WTC11 (cell line): Measurements from ENCODE around the gene TTLL11. TPM values are rescaled to one million over a fixed set of nuclear protein-coding genes. Genes with fewer than 3 reads are reported as not detected.

Experiments used
- ATAC-seq: fragments of 200-7000 bp; cut with Tn5 transposase; 2 replicates; pipeline ENCODE4 v1.10.0; 2021; ENCODE audit warnings: mild to moderate bottlenecking, moderate library complexity
- CTCF ChIA-PET: fragments of 300-600 bp; sonication (Branson Sonifier 250); formaldehyde crosslinking; loops from one replicate; lab custom pipeline; 2021; ENCODE audit warnings: antibody characterized with exemption; lab: Charles Lee
- POLR2A ChIA-PET: fragments of 350-600 bp; sonication (Branson Sonifier 250); formaldehyde crosslinking; loops from one replicate; lab custom pipeline; 2021; ENCODE audit warnings: antibody characterized with exemption; lab: Charles Lee
- DNase-seq: peaks from one replicate; pipeline ENCODE4 v3.0.0; 2021; ENCODE audit warnings: low spot score
- H3K27ac Mint-ChIP-seq: 2 replicates; pipeline ENCODE4 v1.8.0; 2021; ENCODE audit warnings: mixed read lengths
- H3K27me3 Mint-ChIP-seq: 2 replicates; pipeline ENCODE4 v1.8.0; 2021; ENCODE audit warnings: low read depth, mild to moderate bottlenecking, moderate library complexity, mixed read lengths
- H3K36me3 Mint-ChIP-seq: 2 replicates; pipeline ENCODE4 v1.8.0; 2021; ENCODE audit warnings: mixed read lengths
- H3K4me1 Mint-ChIP-seq: 2 replicates; pipeline ENCODE4 v1.8.0; 2022; ENCODE audit warnings: mixed read lengths
- H3K4me3 Mint-ChIP-seq: 2 replicates; pipeline ENCODE4 v1.8.0; 2021; ENCODE audit warnings: mild to moderate bottlenecking, moderate library complexity, mixed read lengths
- H3K9me3 Mint-ChIP-seq: 2 replicates; pipeline ENCODE4 v1.8.0; 2021; ENCODE audit warnings: mixed read lengths
- ARID4B ChIP-seq: sonication (generic); formaldehyde crosslinking; IDR thresholded peaks from 2 replicates; pipeline ENCODE4 v1.8.0; 2023; ENCODE audit warnings: missing genetic modification reagents, mild to moderate bottlenecking, borderline replicate concordance
- ELF4 ChIP-seq: sonication (generic); formaldehyde crosslinking; IDR thresholded peaks from 2 replicates; pipeline ENCODE4 v1.8.1; 2022; ENCODE audit warnings: low read depth, mild to moderate bottlenecking, moderate library complexity, missing genetic modification reagents
- MLX ChIP-seq: sonication (generic); formaldehyde crosslinking; IDR thresholded peaks from 2 replicates; pipeline ENCODE4 v1.8.1; 2023; ENCODE audit warnings: mild to moderate bottlenecking, missing genetic modification reagents, moderate library complexity
- MYBL2 ChIP-seq: sonication (generic); formaldehyde crosslinking; IDR thresholded peaks from 2 replicates; pipeline ENCODE4 v1.8.1; 2023; ENCODE audit warnings: mild to moderate bottlenecking, moderate library complexity, missing genetic modification reagents
- NFYB ChIP-seq: sonication (generic); formaldehyde crosslinking; conservative IDR thresholded peaks from 2 replicates; pipeline ENCODE4 v1.8.0; 2022; ENCODE audit warnings: low read depth, missing genetic modification reagents
- PRRX2 ChIP-seq: fragments of 250-450 bp; sonication (Bioruptor Pico); IDR thresholded peaks from 2 replicates; pipeline ENCODE4 v1.8.0; 2021; ENCODE audit warnings: mild to moderate bottlenecking
- TP53 ChIP-seq: sonication (generic); formaldehyde crosslinking; IDR thresholded peaks from 2 replicates; pipeline ENCODE4 v1.8.1; 2023; ENCODE audit warnings: mild to moderate bottlenecking, missing genetic modification reagents
- ZBTB43 ChIP-seq: sonication (generic); formaldehyde crosslinking; IDR thresholded peaks from 2 replicates; pipeline ENCODE4 v1.8.1; 2023; ENCODE audit warnings: mild to moderate bottlenecking, missing genetic modification reagents
- ZNF219 ChIP-seq: sonication (generic); formaldehyde crosslinking; IDR thresholded peaks from 2 replicates; pipeline ENCODE4 v1.8.0; 2023; ENCODE audit warnings: missing genetic modification reagents, mild to moderate bottlenecking, borderline replicate concordance
- ZNF396 ChIP-seq: fragments of 250-450 bp; sonication (Bioruptor Pico); IDR thresholded peaks from 2 replicates; pipeline ENCODE4 v1.8.0; 2021; ENCODE audit warnings: mild to moderate bottlenecking, moderate library complexity, borderline replicate concordance
- ZNF416 ChIP-seq: fragments of 250-450 bp; sonication (Bioruptor Pico); IDR thresholded peaks from 2 replicates; pipeline ENCODE4 v1.9.0; 2021; ENCODE audit warnings: mild to moderate bottlenecking, inconsistent platforms
- ZNF425 ChIP-seq: fragments of 250-450 bp; sonication (Bioruptor Pico); conservative IDR thresholded peaks from 2 replicates; pipeline ENCODE4 v1.9.0; 2021; ENCODE audit warnings: mild to moderate bottlenecking
- ZNF532 ChIP-seq: fragments of 250-450 bp; sonication (Bioruptor Pico); IDR thresholded peaks from 2 replicates; pipeline ENCODE4 v1.9.0; 2021; ENCODE audit warnings: mild to moderate bottlenecking, borderline replicate concordance
- total RNA-seq: library from RNA; stranded (reverse); gene quantifications from 3 replicates; pipeline ENCODE4 v1.2.3, GENCODE V29; 2021
- TF ChIP-seq, protein P1 (sequence below): sonication (generic); formaldehyde crosslinking; IDR thresholded peaks from 2 replicates; pipeline ENCODE4 v1.8.1; 2023; ENCODE audit warnings: mild to moderate bottlenecking, missing genetic modification reagents
- TF ChIP-seq, protein P2 (sequence below): sonication (generic); formaldehyde crosslinking; IDR thresholded peaks from 2 replicates; pipeline ENCODE4 v1.8.1; 2023; ENCODE audit warnings: mild to moderate bottlenecking, moderate library complexity, missing genetic modification reagents
- TF ChIP-seq, protein P3 (sequence below): sonication (generic); formaldehyde crosslinking; conservative IDR thresholded peaks from 2 replicates; pipeline ENCODE4 v1.8.1; 2022; ENCODE audit warnings: mild to moderate bottlenecking, missing genetic modification reagents

Gene TTLL11
- total RNA-seq, 1 experiment from 2014 or later: 1.1 TPM

DNA sequence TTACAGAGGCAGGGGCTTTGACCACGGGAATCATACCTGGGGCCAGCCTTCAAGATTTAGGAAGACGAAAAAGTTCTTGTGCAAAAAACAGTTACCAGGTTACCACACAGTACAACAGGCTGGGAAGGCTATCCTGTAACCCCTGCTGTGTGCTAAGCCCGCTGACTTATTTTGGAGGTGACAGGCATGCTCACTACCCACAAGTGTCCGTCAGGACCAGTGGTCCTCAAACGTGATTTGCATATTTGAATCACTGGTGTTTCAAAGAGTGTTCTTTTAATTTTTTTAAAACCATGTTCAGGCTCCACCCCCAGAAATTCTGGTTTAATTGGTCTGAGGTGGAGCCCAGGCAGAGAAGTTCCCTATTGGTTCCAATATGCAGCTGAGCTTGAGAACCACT, 146.6 kb downstream of the TTLL11 start (continued):
- TF ChIP-seq, protein P1, sequence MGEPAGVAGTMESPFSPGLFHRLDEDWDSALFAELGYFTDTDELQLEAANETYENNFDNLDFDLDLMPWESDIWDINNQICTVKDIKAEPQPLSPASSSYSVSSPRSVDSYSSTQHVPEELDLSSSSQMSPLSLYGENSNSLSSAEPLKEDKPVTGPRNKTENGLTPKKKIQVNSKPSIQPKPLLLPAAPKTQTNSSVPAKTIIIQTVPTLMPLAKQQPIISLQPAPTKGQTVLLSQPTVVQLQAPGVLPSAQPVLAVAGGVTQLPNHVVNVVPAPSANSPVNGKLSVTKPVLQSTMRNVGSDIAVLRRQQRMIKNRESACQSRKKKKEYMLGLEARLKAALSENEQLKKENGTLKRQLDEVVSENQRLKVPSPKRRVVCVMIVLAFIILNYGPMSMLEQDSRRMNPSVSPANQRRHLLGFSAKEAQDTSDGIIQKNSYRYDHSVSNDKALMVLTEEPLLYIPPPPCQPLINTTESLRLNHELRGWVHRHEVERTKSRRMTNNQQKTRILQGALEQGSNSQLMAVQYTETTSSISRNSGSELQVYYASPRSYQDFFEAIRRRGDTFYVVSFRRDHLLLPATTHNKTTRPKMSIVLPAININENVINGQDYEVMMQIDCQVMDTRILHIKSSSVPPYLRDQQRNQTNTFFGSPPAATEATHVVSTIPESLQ (CRISPR knock-in tag): no peak
- TF ChIP-seq, protein P2, sequence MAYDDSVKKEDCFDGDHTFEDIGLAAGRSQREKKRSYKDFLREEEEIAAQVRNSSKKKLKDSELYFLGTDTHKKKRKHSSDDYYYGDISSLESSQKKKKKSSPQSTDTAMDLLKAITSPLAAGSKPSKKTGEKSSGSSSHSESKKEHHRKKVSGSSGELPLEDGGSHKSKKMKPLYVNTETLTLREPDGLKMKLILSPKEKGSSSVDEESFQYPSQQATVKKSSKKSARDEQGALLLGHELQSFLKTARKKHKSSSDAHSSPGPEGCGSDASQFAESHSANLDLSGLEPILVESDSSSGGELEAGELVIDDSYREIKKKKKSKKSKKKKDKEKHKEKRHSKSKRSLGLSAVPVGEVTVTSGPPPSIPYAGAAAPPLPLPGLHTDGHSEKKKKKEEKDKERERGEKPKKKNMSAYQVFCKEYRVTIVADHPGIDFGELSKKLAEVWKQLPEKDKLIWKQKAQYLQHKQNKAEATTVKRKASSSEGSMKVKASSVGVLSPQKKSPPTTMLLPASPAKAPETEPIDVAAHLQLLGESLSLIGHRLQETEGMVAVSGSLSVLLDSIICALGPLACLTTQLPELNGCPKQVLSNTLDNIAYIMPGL (CRISPR knock-in tag): no peak
- TF ChIP-seq NFYB (CRISPR knock-in tag): no peak
- TF ChIP-seq ZNF532 (CRISPR knock-in tag): no peak
- no peak for TF ChIP-seq ZNF425 (CRISPR knock-in tag)
- no peak for TF ChIP-seq TP53 (CRISPR knock-in tag)
- TF ChIP-seq PRRX2 (CRISPR knock-in tag): no peak
- no peak for TF ChIP-seq ZNF396
- TF ChIP-seq ZNF416 (CRISPR knock-in tag): no peak
- no peak for TF ChIP-seq ELF4 (CRISPR knock-in tag)
- TF ChIP-seq, all 79 proteins: peak for 0

- Mint-ChIP-seq H3K9me3 (no peaks in the 10 kb centered on the region), H3K27ac (no peak overlapping the region), H3K36me3 (no peaks in the 10 kb centered on the region), H3K4me1 (peaks cover 16% of the 10 kb centered on the region), H3K27me3 (peaks cover 10% of the 10 kb centered on the region; the same call in 1 of the 2 replicates), H3K4me3 (no peak overlapping the region)
- POLR2A ChIA-PET: no interaction called here
- CTCF ChIA-PET: interaction anchor here (1.2 to 2.8 kb wide), 2 partner anchors 10 to 15 kb away, joined by 6 to 19 read pairs; no protein-coding TSS in a partner anchor
- DNase-seq (no peak), ATAC-seq (no peak)
- TF ChIP-seq ELF4 (CRISPR knock-in tag) (no peak), ZNF219 (CRISPR knock-in tag) (no peak), MYBL2 (CRISPR knock-in tag) (no peak), MLX (CRISPR knock-in tag) (no peak), ZBTB43 (CRISPR knock-in tag) (no peak), ARID4B (CRISPR knock-in tag) (no peak)
- TF ChIP-seq, protein P3, sequence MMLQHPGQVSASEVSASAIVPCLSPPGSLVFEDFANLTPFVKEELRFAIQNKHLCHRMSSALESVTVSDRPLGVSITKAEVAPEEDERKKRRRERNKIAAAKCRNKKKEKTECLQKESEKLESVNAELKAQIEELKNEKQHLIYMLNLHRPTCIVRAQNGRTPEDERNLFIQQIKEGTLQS (CRISPR knock-in tag): no peak
Measured at GRCh38 chr9:121945849-121946248, 147.3 kb downstream of the TTLL11 start.
